8988T (cell line): ENCODE results near the gene ATP1A2.
"Not testable (repeated sequence)": the region's sequence is repeated elsewhere in the genome, so short reads cannot be mapped to it uniquely, and the experiment has no call there.

Experiments
- DNase-seq: peaks from one replicate; pipeline ENCODE4 v3.0.0; 2011

The ATP1A2 gene

GRCh38 chr1:160101717-160102522 lies 13.6 kb upstream of the ATP1A2 start:
- no peak for DNase-seq

DNA sequence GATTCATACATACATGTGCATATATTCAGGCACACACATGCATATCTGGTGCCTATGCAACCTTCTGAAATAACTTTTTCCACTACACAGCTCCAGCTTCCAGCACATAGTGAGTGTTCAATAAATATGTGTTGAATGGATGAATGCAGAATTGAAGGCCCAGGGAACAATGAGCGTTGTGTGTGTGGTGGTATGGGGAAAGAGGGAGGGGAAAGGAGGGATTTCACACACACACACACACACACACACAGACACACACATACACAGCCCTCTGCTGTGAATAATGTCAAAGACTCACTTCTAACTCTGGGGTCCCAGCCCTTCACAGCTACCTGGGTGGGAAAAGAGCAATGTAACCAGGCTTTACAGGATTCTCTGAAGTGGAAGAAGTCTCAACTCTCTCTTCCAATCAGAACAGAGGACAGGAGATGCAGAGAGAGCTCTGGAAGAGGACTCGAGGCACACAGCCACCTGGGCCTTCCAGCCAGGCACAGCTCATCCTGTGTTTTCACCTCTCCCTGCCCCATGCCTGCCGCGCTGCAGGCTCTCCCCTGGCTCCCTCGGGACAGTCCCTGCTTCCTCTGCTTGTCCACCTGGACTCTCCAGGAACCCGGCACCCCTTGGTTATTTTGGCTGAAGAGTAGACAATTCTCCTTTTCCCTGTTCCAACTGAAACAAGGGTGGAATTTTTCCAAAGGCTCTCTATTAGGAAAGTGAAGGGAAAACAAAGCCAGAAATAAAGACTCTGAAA lies 11.7 kb upstream of the ATP1A2 start:
- DNase-seq: no peak

DNA sequence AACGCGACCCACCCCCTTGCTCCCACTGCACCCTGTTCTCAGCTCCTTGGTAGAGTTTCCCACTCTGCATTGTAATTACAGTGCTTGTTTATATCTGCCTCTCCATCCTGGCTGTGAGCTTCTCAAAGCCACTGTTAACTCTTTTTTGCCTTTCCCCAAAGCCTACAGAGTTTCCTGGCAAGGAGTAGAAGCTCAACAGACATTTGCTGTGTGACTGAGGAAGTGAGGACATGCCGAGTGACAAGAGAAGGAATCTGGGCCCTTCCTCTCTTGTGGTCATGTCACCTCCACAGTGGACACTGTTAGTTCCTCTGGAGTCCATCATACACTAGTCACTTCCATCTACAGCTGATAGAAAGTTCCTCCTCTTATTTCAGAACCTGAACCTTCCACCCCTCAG lies 11.1 kb upstream of the ATP1A2 start:
- DNase-seq: no peak

DNA sequence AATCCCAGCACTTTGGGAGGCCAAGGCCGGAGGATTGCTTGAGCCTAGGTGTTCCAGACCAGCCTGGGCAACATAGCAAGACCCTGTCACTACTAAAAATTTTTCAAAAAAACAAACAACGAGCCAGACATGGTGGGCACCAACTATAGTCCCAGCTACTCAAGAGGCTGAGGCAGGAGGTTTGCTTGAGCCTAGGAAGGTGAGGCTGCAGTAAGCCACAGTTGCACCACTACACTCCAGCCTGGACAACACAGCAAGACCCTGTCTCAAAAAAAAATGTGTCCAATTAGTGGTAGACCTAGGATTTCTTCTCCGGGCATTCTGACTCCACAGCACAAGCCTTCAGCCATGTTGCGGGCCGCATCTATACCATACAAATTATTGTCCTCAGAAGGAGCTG lies 10.4 kb upstream of the ATP1A2 start:
- no peak for DNase-seq

GRCh38 chr1:160107512-160107911 lies 8.0 kb upstream of the ATP1A2 start:
- no peak for DNase-seq

DNA sequence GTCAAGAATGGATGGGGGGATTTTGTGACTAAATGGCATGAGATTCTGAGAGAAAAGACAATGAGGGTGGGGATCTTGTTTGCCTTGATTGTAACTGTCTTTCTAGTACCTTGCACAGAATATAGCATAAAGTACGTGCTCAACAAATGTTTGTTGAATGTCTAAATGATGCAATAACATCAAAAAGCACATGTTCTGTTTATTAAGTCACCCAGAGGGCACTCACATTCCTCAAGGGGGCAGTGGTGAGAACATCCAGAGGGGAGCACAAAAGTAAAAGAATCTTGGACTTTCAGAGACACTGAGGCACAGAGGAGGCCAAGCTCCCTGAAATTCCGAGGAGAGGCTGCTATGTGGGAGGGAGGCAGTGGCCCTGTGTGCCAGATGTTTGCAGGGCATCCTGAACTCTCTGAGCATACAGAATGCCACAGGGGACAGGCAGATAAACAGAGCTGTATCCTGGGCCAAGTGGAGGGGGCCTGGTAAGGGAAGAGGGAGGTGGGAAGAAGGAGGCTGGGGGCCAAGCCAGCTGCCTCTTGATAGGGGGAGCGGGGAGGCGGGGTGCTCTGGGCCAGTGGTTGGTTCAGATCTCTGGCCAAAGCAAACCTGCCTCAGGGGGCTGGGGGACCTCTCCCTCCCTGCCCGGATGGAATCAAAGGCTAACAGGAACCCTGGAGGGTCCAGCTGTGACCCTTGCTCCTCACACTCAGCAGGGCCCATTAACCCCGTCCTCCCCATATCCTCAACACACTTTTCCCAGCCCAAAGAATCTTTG lies 6.5 kb upstream of the ATP1A2 start:
- no peak for DNase-seq

DNA sequence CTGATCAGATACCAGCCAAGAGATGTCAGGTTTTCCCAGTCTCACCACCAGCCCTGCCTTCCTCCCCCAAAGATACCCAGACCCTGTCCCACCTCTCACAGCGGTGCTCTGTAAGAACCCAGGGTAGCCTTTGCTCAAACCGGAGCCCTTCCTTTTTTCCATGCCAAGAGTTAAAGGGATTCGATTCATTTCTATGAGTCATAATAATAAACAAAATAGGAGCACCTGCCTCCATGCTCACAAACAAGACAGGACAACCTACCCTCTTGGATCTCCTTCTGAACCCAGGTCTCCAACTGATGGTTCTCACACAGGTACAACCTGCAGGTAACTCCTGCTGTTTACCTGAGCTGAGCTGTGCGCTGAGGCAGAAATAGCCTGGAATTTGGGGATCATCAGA lies 5.9 kb upstream of the ATP1A2 start:
- no peak for DNase-seq

GRCh38 chr1:160111462-160111861 lies 4.1 kb upstream of the ATP1A2 start:
- DNase-seq: not testable (repeated sequence)

- no peak for DNase-seq
These were observed 3.2 kb upstream of the ATP1A2 start for GRCh38 chr1:160112357-160112756.

DNA sequence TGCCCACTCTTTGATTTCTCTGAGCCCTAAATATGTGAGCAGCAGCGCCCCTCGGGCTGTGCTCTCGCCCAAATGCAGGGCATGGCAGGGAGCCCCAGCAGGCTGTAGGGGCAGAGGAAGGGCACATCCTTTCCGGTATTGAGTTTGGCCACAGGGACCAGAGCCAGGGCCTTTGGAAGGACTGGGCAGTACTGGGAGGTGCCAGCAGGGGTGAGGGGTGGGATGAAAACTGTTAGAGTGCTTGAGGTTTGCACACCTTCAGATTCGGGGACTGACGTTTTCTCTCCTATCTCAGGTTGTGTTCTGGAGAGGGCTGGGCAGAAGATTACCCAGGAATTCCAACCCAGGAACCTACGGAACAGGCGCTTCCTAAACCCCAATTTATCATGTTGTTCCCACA lies 2.2 kb upstream of the ATP1A2 start:
- DNase-seq: no peak

- DNase-seq: no peak
These were observed 1.5 kb upstream of the ATP1A2 start for GRCh38 chr1:160114085-160114484.

- no peak for DNase-seq
These were observed 956 bp downstream of the ATP1A2 start for GRCh38 chr1:160116283-160117147.

DNA sequence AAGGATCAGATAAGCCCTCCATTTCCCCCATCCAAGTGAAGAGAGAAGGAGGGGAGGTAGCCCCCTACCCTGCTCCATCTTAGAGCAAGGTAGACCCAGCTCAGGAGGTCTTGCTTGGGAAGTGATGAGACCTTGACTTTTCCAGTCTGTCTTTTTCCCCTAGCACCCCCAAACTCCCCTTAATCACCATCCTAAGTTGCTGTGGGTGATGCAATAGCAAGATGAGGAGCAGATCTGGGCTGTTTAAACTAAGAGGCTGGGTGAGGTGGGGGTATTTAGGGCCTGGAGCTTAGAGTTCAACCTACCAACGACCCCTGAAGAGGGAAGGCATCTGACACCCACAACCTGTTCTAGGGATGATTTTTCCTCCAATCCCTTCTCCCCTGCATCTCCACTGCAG lies 1.7 kb downstream of the ATP1A2 start:
- DNase-seq: no peak

DNA sequence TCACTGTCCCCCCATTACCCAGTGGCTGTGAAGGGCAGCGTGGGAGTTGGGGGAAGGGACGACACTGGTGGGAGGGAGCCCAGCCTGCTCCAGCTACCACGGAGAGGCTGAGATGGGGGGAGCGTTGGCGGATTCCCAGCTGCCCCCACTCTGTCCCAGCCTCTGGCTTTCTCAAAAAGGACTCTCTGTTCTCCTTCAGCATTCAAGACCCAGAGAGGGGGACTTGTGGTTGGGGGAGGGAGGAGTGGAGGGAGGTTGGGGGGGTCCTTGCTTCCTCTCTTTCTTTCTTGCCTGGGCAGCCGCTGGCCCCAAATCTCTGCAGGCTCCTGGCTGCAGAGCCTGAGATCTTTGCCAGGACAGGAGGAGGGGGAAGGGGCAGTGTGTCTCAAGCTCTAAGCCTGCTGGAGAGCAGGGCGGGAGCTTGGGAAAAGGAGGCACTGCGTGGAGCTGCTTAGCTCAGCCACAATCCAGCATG lies 2.2 kb downstream of the ATP1A2 start:
- DNase-seq: no peak

DNA sequence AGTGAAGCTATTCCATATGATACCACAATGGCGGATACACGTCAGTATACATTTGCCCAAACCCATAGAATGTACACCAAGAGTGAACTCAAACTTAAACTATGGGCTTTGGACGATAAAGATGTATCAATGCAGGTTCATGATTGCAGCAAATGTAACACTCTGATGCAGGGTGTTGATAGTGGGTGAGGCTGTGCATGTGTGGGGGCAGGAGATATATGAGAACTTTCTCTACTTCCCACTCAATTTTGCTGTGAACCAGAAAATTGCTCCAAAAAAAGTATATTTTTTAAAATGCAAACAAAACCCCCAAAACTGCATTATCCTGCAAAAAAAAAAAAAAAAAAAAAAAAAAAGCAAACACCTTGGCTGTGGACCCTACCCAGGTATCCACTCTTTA lies 3.4 kb downstream of the ATP1A2 start:
- no peak for DNase-seq

DNA sequence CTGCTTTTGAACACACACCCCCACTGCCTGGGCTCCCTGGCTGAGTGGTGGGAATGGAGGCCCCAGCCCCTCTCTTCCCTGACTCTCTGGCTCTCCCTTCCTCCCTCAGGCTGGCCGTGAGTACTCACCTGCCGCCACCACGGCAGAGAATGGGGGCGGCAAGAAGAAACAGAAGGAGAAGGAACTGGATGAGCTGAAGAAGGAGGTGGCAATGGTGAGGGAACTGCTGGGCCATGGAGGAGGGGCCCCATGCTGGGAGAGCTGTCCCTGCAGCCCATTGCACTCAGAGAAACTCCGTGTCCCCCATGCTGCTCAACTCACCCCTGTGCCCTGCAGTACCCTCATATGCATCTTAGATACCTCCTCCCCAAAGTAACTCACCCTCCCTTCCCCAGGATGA lies 5.2 kb downstream of the ATP1A2 start:
- DNase-seq: no peak

GRCh38 chr1:160121388-160121787 lies 5.8 kb downstream of the ATP1A2 start:
- no peak for DNase-seq

GRCh38 chr1:160122978-160123495 lies 7.5 kb downstream of the ATP1A2 start:
- no peak for DNase-seq

- DNase-seq: no peak
These were observed 8.2 kb downstream of the ATP1A2 start for GRCh38 chr1:160123726-160124125.

GRCh38 chr1:160124705-160125478 lies 9.3 kb downstream of the ATP1A2 start:
- peak; percentile 37 for DNase-seq

GRCh38 chr1:160125746-160126145 lies 10.2 kb downstream of the ATP1A2 start:
- DNase-seq: no peak
